Stimulated activated CD4-positive, alpha-beta T cell treated with anti-CD3 and anti-CD28 coated beads, Interleukin-15, amount 100 ng/mL, for 48 hours (primary cell): Measurements from ENCODE around the gene FAM227A.

ENCODE experiments used
- DNase-seq, 2 donors: peaks; one replicate each; pipeline ENCODE4 v3.0.0-alpha.2; 2020; ENCODE audit warnings: low read depth in 2 of 2

FAM227A gene

DNA sequence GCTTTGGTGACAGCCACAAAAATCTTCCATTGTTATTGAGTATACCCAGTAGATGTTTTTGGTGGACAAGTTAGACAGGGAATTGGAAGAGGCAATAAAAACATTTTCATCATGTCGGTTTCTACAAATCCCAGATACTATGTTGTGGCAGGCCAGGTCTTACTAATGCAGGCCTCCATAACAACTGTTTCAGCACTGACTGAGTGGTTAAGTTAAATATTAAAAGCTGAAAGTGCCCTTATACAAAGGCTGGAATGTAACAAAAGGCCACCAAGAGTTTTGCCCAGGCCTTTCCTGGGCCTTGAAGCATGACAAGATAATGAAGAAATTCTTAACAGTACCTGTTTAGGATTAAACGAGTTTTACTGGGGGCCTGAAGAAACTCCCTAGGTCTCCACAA is 115.5 kb downstream of the FAM227A start:
- DNase-seq = no peak

DNA sequence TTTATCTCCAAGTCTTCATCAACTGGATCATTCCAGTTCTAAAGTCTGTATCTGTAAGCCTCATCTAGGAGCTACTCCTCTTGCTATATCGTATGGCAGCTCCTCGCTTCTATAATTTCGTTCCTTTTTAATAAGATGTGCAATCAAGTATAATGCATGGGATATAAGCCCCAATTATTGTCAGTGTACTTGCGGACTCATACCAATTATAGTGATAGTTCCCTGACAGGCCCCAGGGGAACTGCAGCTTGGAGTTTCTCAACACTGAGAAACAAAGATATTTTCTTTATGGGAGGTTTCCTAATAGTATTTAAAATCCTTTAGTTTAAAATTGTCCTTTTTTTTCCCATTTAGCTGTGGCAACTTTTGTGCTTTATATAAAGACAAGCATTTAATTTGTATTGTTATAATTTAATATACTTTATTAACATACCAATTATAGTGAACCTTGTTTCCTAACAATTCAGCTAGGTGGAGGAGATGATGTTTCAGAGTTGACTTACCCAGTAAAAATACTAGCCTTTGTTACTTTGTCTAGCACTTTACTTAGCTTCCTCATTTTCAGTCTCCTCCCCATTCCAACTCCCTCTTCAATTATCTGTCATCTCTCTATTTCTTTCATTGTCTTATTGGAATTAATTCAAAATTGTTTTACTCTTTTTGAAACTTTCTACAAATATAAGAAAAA is 124.8 kb downstream of the FAM227A start:
- no peak for DNase-seq
